Gastrocnemius medialis (tissue), 4 donors: Measurements from ENCODE around the gene TRIOBP. TPM values are rescaled to one million over a fixed set of nuclear protein-coding genes. Genes with fewer than 3 reads are reported as not detected.

Source experiments
- ATAC-seq, 2 donors: fragments of 150-250 bp; one replicate each; pipeline ENCODE4 v1.9.1; 2016
- DNase-seq, 2 donors: peaks; one replicate each; pipeline ENCODE4 v3.0.0-alpha.2; 2019
- H3K27ac ChIP-seq, 4 donors: fragments of 200-600 bp; sonication (generic); 1 replicate in 1 of 4; 2 replicates in 3 of 4; pipeline ENCODE4 v1.5.1; 2016 to 2018; ENCODE audit warnings: mild to moderate bottlenecking in 2 of 4, moderate library complexity in 1 of 4
- H3K27me3 ChIP-seq, 3 donors: fragments of 200-600 bp; sonication (generic) in 2 of 3; 1 replicate in 1 of 3; 2 replicates in 2 of 3; pipeline versions ENCODE4 v1.5.1 to v1.6.0; 2016 to 2019; ENCODE audit warnings: mild to moderate bottlenecking in 1 of 3, moderate library complexity in 1 of 3
- H3K36me3 ChIP-seq, 2 donors: fragments of 200-600 bp; sonication (generic) in 1 of 2; one replicate each; pipeline ENCODE4 v1.5.1; 2017 to 2018
- H3K4me1 ChIP-seq, 2 donors: fragments of 200-600 bp; sonication (generic) in 1 of 2; one replicate each; pipeline ENCODE4 v1.5.1; 2016 to 2017; ENCODE audit warnings: mild to moderate bottlenecking in 2 of 2
- H3K4me3 ChIP-seq, 4 donors: fragments of 200-600 bp; sonication (generic) in 3 of 4; 1 replicate in 1 of 4; 2 replicates in 3 of 4; pipeline ENCODE4 v1.5.1; 2016 to 2019; ENCODE audit warnings: mild to moderate bottlenecking in 2 of 4
- H3K9me3 ChIP-seq, 3 donors: fragments of 200-600 bp; sonication (generic) in 2 of 3; 1 replicate in 1 of 3; 2 replicates in 2 of 3; pipeline ENCODE4 v1.5.1; 2016 to 2019
- POLR2A ChIP-seq, 2 donors: fragments of 450-650 bp; IDR thresholded peaks; one replicate each; pipeline ENCODE4 v1.6.1; 2017; ENCODE audit warnings: antibody characterized with exemption in 2 of 2, mild to moderate bottlenecking in 2 of 2, moderate library complexity in 2 of 2
- in situ Hi-C, 4 donors: fragments of 200-750 bp; cut with MboI; loops; one replicate each; pipeline versions ENCODE4 v1.15.0 to v1.8.0; 2017; ENCODE audit warnings: low sequenced_read_pairs in 4 of 4
- intact Hi-C: fragments of 100-400 bp; cut with DNase I; formaldehyde crosslinking; loops from one replicate; pipeline ENCODE4 v1.15.1; 2023; ENCODE audit warnings: low total_unique reads
- total RNA-seq, 4 donors: library from RNA; depleted of rRNA; stranded (reverse); fragments of >200 nt; gene quantifications; one replicate each; pipeline versions ENCODE4 v1.1.0 to v1.2.3, GENCODE V29; 2016
- TF ChIP-seq, protein P1 (sequence below), 5 experiments: fragments of 450-650 bp in 3 of 5; fragments of 200-600 bp in 2 of 5; sonication (generic) in 2 of 5; IDR thresholded peaks in 4 of 5; conservative IDR thresholded peaks in 1 of 5; 1 replicate in 4 of 5; 2 replicates in 1 of 5; pipeline ENCODE4 v1.5.1; 2016 to 2019; ENCODE audit warnings: antibody characterized with exemption in 5 of 5, mild to moderate bottlenecking in 3 of 5, moderate library complexity in 3 of 5

The TRIOBP gene
- total RNA-seq, 4 donors from 2014 or later = 21.7 to 38.2 (median 30.3) TPM

DNA sequence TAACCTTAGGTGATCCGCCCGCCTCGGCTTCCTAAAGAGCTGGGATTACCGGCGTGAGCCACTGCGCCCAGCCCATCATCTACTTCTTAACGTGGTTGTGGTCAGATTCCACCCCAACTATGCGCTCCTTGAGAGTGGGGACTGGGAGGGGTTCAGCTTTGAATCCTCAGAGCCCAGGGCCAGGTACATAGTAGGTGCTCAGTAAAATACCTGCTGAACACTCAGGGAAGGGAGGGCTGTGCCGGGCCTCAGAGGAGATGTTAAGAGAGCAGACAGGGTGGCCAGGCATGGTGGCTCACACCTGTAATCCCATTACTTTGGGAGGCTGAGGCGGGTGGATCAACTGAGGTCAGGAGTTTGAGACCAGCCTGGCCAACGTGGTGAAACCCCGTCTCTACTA lies 22.6 kb upstream of the TRIOBP start:
- peak overlapping the region in 2 of 4 donors; percentile 43 to 71 for H3K4me3 ChIP-seq

DNA sequence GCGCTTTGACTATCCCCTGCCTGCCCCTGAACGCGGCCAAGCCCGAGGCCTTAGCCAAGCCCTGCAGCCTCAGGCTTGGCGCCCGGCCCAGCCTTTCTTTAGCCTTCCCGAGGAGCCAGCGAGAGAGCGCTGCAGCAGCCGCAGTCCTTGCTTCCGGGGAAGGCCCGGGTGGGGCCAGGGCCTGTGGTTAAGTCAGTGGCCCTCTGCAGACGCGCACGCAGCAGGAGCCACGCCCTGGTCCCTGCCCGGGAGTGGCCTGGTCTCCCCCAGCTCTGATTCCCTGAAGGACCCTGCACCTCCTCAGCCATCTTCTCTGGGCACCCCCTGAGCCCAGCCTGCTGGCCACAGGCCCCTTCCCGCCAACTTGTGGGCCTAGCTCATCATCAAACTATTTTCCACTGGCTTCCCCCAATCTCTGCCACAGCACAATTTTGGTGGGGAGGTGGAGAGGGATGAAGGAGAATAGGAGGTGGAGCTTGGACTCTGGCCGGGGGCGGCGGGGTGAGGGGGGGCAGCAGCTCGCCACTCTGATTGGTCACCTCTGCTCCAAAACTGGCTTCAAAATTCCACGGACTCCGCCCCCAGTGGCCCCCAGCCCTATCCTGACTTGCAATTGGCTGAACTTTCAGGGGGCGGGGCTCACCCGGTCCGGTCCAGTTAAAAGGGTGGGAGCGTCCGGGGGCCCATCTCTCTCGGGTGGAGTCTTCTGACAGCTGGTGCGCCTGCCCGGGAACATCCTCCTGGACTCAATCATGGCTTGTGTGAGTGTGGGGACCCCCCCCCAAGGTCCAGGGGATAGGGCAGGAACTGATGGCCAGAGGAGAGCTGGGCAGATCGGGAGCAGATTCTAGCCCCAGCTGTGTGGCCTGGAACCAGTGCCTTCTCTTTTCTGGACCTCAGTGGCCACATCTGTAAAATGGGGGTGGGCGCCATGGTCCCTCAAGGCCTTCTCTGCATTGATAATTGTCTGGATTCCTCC lies 21.6 kb upstream of the TRIOBP start, which contains the start of gene LGALS1:
TSS of gene LGALS1 (plus strand) at position 686 of the 979 bp plus-strand sequence. CDS start at position 753, 67 bp downstream.
- in situ Hi-C loops (no loop called here), intact Hi-C loops (loop anchor here (1.0 to 5.0 kb wide), 6 partner anchors 17 to 478 kb away; partner anchors contain the start of genes GCAT, GGA1 and PDXP)
- H3K27me3 ChIP-seq = no peaks in the 10 kb centered on the region
- peak within 1 kb of the TSS; percentile 57 to 74 (median 70) for H3K4me3 ChIP-seq
- ATAC-seq = peak; percentile 72 to 77
- peak within 1 kb of the TSS; percentile 88 to 95 (median 91) for H3K27ac ChIP-seq
- peaks cover 33 to 40% of the 10 kb centered on the region in 2 donors for H3K4me1 ChIP-seq
- peak; percentile 92 to 95 for DNase-seq
- no peaks in the 10 kb centered on the region for H3K9me3 ChIP-seq
- peaks cover 0 to 27% of the 10 kb centered on the region in 2 donors for H3K36me3 ChIP-seq
- TF ChIP-seq, protein P1, sequence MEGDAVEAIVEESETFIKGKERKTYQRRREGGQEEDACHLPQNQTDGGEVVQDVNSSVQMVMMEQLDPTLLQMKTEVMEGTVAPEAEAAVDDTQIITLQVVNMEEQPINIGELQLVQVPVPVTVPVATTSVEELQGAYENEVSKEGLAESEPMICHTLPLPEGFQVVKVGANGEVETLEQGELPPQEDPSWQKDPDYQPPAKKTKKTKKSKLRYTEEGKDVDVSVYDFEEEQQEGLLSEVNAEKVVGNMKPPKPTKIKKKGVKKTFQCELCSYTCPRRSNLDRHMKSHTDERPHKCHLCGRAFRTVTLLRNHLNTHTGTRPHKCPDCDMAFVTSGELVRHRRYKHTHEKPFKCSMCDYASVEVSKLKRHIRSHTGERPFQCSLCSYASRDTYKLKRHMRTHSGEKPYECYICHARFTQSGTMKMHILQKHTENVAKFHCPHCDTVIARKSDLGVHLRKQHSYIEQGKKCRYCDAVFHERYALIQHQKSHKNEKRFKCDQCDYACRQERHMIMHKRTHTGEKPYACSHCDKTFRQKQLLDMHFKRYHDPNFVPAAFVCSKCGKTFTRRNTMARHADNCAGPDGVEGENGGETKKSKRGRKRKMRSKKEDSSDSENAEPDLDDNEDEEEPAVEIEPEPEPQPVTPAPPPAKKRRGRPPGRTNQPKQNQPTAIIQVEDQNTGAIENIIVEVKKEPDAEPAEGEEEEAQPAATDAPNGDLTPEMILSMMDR (IDR thresholded peaks at IDR 0.05 in 4 of 5, conservative IDR thresholded peaks at IDR 0.05 in 1 of 5) = peak in 2 of 5 experiments; percentile 32 to 38
- TF ChIP-seq POLR2A (IDR thresholded peaks at IDR 0.05) = peak; percentile 49 to 76

More for the DNA sequence above, 22.6 kb upstream of the TRIOBP start:
- Histone ChIP-seq H3K27me3 (no peaks in the 10 kb centered on the region), H3K27ac (peak overlapping the region; percentile 88 to 95 (median 91)), H3K4me1 (peaks cover 33 to 40% of the 10 kb centered on the region in 2 donors), H3K36me3 (peaks cover 0 to 17% of the 10 kb centered on the region in 2 donors), H3K9me3 (no peaks in the 10 kb centered on the region)
- intact Hi-C loops = no loop called here
- in situ Hi-C loops = no loop called here
- TF ChIP-seq, protein P1 (IDR thresholded peaks at IDR 0.05 in 4 of 5, conservative IDR thresholded peaks at IDR 0.05 in 1 of 5) = no peak
- no peak for TF ChIP-seq POLR2A (IDR thresholded peaks at IDR 0.05)
- DNase-seq (no peak), ATAC-seq (no peak)

DNA sequence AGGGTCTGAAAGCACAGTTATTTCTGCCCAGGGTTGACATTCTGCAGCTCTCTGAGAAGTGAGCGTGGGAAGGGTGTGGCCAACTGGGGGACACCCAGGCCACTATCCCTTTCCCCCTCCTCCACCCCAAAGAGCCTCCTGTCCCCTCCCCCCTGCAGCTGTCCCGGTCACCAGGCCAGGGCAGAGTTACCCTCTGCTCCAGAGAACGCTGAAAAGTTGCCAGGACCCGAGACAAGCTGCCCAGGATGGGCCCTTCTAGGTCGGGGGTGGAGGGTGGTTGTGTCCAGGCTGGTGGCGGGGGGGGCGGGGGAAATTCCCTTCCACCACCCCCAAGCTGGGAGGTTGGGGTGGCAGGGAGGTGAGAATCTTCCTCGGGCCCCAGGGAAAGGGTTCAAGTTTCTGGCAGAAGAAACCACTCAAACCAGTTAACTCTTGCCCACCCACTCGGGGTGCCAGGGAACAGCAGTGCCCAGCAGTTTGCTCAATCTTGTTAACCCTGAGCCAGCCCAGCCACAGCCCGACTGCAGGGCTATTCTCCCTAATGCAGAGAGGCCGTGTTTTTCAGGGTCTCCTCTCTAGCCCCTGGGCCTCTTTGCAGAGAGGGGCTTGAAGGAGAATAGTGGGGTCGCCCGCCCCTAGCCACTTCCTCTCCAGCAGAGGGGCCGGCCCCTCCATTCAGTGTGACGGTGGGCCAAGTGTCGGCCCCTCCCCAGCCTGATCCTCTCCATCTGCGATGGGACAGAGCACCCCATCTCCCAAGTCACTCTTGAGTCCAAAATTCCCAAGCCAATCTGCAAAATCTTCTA lies 20.7 kb upstream of the TRIOBP start:
- peak overlapping the region; percentile 88 to 95 (median 91) for H3K27ac ChIP-seq
- H3K4me1 ChIP-seq = peaks cover 34 to 40% of the 10 kb centered on the region in 2 donors
- no peaks in the 10 kb centered on the region for H3K9me3 ChIP-seq
- TF ChIP-seq POLR2A (IDR thresholded peaks at IDR 0.05) = no peak
- TF ChIP-seq, protein P1 (IDR thresholded peaks at IDR 0.05 in 4 of 5, conservative IDR thresholded peaks at IDR 0.05 in 1 of 5) = no peak
- intact Hi-C loops = loop anchor here (1.0 to 5.0 kb wide), 6 partner anchors 18 to 479 kb away; partner anchors contain the start of genes GCAT, GGA1 and PDXP
- ATAC-seq (peak; percentile 65 to 66), DNase-seq (peak; percentile 84 to 88)
- no peaks in the 10 kb centered on the region for H3K27me3 ChIP-seq
- H3K4me3 ChIP-seq = peak overlapping the region; percentile 57 to 74 (median 70)
- in situ Hi-C loops = no loop called here
- H3K36me3 ChIP-seq = peaks cover 0 to 27% of the 10 kb centered on the region in 2 donors

DNA sequence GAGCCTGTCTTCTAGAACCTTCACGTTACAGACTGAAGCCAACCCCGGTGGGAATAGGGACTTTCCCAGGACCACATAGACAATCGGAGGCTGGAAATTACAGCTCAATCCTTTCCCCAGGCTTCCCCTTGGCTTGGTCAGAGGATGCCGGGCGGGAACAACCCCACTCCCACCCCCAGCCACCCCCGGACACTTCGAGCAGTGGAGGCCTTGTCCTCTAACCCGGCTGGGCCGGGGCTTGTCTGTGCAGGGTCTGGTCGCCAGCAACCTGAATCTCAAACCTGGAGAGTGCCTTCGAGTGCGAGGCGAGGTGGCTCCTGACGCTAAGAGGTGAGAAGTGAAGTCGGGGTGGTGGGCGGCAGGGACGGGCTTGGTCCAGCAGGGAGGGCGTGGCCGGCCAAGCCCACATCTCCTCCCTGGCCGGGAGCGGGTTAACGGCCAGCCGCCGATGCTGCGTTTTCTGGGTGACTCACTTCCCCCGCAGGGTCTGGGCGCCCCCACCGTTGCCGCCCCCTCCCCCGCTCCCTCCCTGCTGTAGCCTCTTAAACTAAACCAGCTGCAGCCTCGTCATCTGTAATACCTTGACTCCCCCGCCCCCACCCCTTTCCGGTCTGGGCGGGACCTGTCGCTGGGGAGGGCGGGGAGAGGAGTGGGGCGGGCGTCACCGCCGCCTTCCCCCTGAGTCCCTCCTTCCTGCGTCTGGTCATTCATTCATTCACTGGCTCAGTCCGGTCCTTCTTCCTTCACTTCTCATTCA lies 19.9 kb upstream of the TRIOBP start:
- Histone ChIP-seq H3K4me1 (peaks cover 41 to 43% of the 10 kb centered on the region in 2 donors), H3K27me3 (no peaks in the 10 kb centered on the region), H3K27ac (peak overlapping the region; percentile 88 to 95 (median 91)), H3K9me3 (no peaks in the 10 kb centered on the region), H3K4me3 (peak overlapping the region; percentile 57 to 74 (median 70)), H3K36me3 (peaks cover 0 to 27% of the 10 kb centered on the region in 2 donors)
- intact Hi-C loops = loop anchor here (5.0 kb wide), 4 partner anchors 50 to 480 kb away; partner anchors contain the start of gene GCAT
- TF ChIP-seq POLR2A (IDR thresholded peaks at IDR 0.05) = peak; percentile 46 to 50
- TF ChIP-seq, protein P1 (IDR thresholded peaks at IDR 0.05 in 4 of 5, conservative IDR thresholded peaks at IDR 0.05 in 1 of 5) = no peak
- ATAC-seq (peak; percentile 32 to 38), DNase-seq (peak; percentile 73 to 87)
- in situ Hi-C loops = no loop called here
